Stimulated activated CD4-positive, alpha-beta T cell treated with anti-CD3 and anti-CD28 coated beads, Interleukin-4, amount 100 ng/mL, for 4 hours (primary cell): ENCODE measurements around the gene YEATS4.
"Not testable (repeated sequence)": the region's sequence is repeated elsewhere in the genome, so short reads cannot be mapped to it uniquely, and the experiment has no call there.

Source experiments
- DNase-seq, 2 experiments: peaks; one replicate each; pipeline ENCODE4 v3.0.0-alpha.2; 2020

YEATS4 gene

DNA sequence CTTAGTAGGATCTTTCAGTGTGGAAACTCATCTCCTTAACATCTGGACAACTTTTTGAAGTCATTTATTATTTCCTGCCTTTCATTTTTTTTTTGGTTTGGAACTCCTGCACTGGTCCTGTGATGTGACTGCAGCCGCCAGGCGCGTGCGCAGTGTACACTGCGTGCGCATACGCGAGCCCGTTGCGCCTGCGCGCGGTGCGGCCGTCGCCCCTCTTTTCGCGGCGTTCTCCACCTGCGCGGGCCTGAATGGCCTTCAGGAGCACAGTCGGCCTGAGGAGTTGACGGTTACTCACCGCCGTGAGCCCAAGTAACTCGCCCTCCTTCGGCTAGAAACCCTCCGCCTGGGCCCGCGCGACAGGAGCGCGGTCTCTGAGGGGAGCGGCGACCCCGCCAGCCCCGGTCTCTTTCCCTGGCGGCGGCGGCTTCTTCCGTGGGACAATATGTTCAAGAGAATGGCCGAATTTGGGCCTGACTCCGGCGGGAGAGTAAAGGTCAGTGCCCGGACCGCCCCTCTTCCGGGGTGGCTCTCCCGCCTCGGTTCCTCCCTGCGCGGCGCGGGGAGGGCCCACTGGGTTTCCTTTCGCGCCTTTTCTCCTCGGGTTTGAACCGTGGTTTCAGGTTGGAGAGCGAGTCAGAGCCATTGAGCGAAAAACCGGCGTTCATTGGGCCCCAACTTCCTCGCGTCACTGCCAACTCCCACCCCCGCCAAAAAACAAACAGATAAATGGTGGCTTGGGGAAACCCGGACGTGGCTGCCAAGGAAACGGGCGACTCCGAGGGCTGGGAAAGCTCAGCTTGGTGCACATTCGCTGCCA is at the start of gene YEATS4:
Gene YEATS4, plus strand, starts transcription at position 213 of the 817 bp plus-strand sequence. Its CDS starts 230 bp downstream, at position 443.
- DNase-seq: peak; percentile 81

DNA sequence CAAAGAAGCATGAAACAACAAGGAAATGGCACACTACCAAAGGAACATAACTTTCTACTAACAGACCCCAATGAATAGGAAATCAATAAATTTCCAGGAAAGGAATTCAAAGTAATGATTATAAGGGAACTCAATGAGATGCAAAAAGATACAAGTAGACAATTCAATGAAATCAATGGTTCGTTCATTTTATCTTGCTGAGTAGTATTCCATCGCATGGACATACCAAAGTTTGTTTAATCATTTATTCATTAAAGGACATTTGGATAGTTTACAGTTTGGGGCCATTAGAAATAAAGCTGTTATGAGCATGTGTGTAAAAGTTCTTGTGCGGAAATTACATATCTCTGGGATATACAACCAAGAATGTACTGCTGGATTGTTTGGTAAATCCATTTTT is 46.3 kb upstream of the YEATS4 start:
- DNase-seq: no peak

- DNase-seq: not testable (repeated sequence)
Observed at GRCh38 chr12:69316784-69317183, 42.8 kb upstream of the YEATS4 start.

DNA sequence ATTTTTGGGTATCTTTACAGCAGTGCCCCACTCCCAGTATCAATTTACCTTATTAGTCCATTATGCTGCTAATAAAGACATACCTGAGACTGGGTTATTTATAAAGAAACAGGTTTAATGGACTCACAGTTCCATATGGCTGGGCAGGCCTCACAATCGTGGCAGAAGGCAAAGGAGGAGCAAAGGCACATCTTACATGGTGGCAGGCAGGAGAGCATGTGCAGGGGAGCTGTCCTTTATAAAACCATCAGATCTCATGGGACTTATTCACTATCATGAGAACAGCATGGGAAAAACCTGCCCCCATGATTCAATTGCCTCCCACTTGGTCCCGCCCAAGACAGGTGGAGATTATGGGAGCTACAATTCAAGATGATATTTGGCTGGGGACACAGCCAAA is 42.3 kb upstream of the YEATS4 start:
- not testable (repeated sequence) for DNase-seq

DNA sequence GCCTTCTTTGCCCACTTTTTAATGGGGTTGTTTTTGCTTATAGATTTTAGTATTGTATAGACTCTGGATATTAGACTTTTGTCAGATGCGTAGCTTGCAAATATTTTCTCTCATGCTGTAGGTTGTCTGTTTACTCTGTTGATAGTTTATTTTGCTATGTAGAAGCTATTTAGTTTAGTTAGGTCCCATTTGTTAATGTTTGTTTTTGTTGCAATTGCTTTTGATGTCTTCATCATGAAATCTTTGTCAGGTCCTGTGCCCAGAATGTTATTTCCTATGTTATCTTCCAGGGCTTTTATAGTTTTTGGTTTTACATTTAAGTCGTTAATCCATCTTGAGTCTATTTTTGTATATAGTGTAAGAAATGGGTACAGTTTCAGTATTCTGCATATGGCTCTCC is 41.3 kb upstream of the YEATS4 start:
- DNase-seq: no peak

- no peak for DNase-seq
Observed at GRCh38 chr12:69321351-69321750, 38.2 kb upstream of the YEATS4 start.

DNA sequence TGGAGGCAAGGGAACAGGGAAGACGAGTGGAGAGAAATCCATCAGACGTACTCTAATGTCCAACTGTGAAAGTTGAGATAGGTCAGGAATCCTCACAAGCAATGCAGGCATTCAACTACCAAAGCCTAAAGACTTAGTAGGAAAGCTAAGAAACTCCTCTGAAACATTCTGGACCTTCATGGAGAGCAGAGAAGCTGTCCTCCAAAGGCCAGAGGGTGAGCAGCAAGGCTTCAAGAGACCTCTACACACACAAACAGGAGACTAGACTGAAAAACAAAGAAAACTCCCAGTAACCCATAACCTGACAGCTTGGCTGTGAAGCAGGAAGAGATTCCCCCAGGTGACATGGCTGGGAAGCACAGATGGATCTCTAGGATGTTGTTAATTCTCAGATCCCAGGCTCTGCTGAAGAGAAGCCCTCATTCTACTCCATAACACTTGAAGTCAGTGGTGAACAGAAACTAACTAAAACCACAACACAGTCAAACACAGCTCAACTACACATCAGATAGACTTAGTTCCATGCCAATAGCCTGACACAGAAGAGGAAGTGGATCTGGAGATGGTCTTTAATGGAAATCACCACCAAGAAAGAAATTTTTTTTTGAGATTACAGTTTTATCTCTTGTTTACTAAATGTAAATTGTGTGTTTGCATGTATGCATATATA is 34.6 kb upstream of the YEATS4 start:
- DNase-seq: no peak

GRCh38 chr12:69328426-69328825 is 31.1 kb upstream of the YEATS4 start:
- DNase-seq: no peak

- DNase-seq: no peak
Observed at GRCh38 chr12:69329669-69330428, 29.7 kb upstream of the YEATS4 start.

GRCh38 chr12:69330475-69331473 is 28.8 kb upstream of the YEATS4 start:
- DNase-seq: peak; percentile 40 to 51

DNA sequence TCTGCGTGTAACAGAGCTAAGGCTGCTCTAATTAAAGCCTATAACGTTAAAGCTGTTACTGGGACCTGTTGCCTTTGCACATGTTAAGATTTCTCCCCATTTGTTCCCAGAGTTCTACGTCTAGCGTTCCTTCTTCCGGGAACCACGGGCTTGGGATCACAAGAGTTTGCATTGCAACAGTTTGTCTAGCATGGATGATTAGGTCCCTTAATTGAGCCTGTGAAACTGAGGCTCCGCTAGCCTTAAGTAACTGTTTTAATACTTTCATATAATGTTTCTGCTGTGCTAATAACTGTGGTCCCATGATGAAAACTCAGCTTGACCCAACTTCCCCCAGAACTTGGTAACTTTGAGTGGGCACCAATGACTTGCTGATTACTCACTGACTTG is 28.0 kb upstream of the YEATS4 start:
- no peak for DNase-seq

DNA sequence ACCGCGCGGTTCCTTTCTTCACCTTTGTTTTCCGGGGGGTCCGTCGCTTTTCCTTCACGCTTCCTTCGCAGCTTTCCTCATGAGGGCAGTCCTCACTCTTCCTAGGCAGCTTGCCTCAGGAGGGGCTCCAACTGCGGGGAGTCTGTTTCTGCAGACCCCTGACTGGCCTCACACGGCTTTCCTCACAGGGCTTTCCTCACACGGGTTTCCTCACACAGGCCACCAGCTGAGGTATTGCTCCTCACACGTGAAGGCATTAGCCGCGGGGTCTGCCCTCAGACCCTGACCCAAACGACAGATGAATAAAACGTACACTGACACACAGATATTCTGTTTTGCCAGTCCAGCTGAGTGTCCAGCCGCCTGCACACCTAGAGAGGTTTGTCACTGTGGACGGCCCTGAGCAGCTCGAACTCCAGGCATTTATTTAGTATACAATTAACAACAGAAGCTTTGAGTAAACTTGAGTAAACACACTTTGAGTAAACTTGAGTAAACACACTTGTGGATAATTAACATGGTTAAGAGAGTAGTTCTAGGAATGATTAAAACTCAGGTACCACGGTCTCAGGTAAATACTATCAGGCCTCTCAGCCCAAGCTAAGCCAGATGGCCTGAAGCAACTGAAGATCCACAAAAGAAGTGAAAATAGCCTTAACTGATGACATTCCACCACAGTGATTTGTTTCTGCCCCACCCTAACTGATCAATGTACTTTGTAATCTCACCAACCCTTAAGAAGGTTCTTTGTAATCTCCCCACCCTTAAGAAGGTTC is 27.4 kb upstream of the YEATS4 start:
- DNase-seq: no peak

GRCh38 chr12:69332815-69333358 is 26.7 kb upstream of the YEATS4 start:
- no peak for DNase-seq

GRCh38 chr12:69334158-69334557 is 25.4 kb upstream of the YEATS4 start:
- DNase-seq: no peak

DNA sequence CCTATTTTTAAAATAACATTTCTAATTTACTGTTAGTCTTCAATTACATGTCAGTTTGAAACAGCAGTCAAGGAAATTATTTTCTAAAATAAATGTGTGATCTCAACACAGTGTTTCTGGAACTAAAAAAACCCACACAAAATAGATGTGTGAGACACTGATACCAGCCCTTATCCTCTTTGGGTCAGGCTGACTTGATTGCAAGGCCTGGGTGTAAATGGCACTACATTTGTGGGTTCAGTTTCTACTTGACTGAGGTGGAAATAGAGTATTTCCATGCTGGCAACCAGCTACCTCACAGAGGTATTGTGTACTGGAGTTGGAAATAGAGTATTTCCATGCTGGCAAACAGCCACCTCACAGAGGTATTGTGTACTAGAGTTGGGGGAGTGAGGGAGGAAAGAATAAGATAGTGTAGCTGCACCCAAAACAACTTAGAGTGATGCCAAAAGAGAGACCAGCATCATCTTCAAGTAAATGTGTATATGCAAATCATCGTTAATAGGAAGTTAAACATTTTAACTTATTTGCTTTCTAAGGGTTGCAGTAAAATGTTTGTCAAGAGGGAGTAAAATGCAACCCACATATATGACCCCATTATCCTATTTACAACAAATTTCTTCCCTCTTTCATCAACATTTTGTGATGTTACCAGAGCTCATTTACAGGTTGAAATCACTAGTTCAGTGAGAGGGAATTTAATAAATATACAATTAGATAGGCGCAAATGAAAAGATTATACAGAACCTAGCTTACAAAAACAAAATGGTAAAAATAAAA is 22.0 kb upstream of the YEATS4 start:
- DNase-seq: no peak

- DNase-seq: no peak
Observed at GRCh38 chr12:69338120-69338859, 21.3 kb upstream of the YEATS4 start.

DNA sequence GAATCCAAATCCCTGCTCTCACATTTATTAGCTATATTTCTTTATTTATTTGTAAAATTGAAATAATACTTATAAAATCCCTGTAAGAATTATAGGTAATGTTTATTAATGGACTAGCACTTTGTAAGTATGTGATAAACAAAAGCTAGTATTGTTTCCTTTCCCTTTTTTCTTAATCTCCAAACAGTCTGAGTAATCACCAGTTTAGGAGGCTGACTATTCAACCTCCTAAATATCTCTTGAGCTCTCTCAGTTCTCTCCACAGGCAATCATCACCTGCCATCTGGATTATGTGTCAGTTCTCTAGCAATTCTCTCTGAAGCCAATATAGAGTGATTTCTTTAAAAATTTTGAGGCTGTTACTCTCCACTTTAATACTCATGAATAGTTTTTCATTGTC is 20.6 kb upstream of the YEATS4 start:
- DNase-seq: no peak

GRCh38 chr12:69339999-69340398 is 19.5 kb upstream of the YEATS4 start:
- DNase-seq: no peak

- DNase-seq: no peak
Observed at GRCh38 chr12:69341328-69341727, 18.2 kb upstream of the YEATS4 start.

- no peak for DNase-seq
Observed at GRCh38 chr12:69342421-69342820, 17.1 kb upstream of the YEATS4 start.
